Pons (tissue), 1 donor: ENCODE results near the gene FGD5.

ENCODE experiments used
- DNase-seq: peaks from one replicate; pipeline ENCODE4 v3.0.0-alpha.2; 2016; ENCODE audit warnings: low spot score

The FGD5 gene, protein sequence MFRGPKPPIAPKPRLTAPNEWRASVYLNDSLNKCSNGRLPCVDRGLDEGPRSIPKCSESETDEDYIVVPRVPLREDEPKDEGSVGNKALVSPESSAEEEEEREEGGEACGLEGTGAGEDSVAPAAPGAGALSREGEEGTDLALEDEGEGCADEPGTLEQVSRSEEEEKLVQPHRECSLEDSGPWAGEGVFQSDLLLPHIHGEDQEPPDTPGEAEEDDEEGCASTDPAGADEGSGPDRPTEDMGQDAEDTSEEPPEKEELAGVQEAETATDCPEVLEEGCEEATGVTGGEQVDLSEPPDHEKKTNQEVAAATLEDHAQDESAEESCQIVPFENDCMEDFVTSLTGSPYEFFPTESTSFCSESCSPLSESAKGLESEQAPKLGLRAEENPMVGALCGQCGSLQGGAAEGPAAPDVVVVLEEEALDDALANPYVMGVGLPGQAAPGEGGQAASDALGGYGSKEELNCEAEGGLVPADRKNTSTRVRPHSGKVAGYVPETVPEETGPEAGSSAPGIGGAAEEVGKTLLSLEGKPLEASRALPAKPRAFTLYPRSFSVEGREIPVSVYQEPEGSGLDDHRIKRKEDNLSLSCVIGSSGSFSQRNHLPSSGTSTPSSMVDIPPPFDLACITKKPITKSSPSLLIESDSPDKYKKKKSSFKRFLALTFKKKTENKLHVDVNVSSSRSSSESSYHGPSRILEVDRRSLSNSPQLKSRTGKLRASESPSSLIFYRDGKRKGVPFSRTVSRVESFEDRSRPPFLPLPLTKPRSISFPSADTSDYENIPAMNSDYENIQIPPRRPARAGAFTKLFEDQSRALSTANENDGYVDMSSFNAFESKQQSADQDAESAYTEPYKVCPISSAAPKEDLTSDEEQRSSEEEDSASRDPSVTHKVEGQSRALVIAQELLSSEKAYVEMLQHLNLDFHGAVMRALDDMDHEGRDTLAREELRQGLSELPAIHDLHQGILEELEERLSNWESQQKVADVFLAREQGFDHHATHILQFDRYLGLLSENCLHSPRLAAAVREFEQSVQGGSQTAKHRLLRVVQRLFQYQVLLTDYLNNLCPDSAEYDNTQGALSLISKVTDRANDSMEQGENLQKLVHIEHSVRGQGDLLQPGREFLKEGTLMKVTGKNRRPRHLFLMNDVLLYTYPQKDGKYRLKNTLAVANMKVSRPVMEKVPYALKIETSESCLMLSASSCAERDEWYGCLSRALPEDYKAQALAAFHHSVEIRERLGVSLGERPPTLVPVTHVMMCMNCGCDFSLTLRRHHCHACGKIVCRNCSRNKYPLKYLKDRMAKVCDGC (N-terminal part only)

DNA sequence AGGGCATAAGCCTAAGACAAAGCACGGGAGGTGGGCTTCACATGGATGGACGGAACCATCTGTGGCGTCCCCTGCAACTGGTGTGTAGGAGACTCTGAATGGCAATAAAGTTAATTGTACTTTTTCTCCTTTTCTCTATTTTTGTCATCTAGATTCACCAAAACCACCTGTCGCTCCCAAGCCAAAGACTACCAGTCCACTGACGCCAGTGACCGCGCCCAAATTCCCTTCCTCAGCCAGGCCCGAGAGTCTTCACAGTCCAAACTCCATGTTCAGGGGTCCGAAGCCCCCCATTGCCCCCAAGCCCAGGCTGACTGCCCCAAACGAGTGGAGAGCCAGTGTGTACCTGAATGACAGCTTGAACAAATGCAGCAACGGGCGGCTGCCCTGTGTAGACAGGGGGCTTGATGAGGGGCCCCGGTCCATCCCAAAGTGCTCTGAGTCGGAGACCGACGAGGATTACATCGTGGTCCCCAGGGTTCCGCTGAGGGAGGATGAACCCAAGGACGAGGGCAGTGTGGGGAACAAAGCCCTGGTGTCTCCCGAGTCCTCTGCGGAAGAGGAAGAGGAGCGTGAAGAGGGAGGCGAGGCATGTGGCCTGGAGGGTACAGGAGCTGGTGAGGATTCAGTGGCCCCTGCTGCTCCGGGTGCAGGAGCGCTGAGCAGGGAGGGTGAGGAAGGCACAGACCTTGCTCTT, at the start of gene FGD5:
Gene FGD5 (plus strand): TSS at position 159 of the 697 bp plus-strand sequence. CDS start 110 bp downstream, at position 269.
- DNase-seq = no peak

- DNase-seq = no peak
These were observed 49.0 kb upstream of the FGD5 start for GRCh38 chr3:14769544-14770325.

- no peak for DNase-seq
These were observed 48.2 kb upstream of the FGD5 start for GRCh38 chr3:14770591-14770990.

DNA sequence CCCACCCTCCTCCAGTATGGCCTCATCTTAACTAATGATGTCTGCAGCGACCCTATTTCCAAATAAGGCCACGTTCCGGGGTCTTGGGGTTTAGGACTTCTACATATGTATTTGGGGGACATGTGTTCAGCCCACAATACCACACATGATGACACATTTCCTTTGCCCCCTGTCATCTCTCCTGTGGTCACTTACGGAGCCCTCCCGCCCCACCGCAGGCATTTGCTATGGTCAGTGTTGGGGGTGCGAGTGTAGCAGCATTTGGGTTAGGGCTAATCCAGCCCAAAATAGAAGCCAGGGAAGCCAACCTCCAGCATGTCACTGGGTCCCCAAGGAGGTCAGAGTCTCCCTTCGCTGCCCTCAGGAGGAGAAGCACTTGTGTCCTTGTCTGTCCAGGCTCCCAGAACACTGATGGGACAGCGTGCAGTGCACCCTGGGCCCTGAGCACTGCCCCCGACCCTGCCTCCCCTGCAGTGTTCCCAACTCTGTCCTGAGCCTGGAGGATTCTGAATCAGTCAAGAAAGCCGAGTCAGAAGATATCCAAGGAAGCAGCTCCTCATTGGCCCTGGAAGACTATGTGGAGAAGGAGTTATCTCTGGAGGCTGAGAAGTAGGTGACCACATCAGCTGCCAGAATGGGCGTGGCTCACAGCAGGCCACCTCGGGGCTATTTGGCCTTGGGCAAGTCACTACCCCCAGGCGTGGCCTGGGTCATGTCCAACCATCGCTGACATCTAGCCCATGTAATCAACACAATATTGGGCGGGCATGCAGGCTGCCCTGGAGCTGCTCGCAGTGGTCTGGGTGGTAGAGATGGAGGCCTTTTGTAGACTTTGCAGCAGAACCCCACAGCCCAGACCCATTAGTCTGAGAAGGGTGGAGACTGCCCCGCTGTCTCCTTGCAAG, 46.9 kb upstream of the FGD5 start:
- no peak for DNase-seq

- DNase-seq = no peak
These were observed 46.1 kb upstream of the FGD5 start for GRCh38 chr3:14772533-14773138.

GRCh38 chr3:14773281-14773680, 45.5 kb upstream of the FGD5 start:
- DNase-seq = no peak

GRCh38 chr3:14773691-14774128, 45.1 kb upstream of the FGD5 start:
- DNase-seq = no peak

DNA sequence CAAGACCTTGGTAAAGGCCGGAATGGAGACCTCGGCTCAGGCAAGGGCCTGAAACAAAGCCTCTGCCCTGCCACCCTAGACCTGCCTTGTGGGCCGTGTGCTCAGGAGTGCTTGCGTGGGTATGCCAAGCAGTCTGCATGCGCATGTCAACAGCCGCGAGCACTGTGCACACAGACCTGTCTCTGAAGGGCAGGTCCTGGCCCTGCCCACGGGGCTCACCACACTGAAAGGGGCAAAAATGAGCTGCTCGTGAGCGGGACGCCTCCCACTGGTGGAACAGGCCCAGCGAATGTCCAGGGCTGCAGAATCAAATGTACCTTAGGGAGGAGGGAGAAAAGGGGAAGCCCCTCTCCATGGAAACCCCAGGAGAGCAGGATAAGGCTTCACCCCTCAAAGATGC, 44.3 kb upstream of the FGD5 start:
- no peak for DNase-seq

DNA sequence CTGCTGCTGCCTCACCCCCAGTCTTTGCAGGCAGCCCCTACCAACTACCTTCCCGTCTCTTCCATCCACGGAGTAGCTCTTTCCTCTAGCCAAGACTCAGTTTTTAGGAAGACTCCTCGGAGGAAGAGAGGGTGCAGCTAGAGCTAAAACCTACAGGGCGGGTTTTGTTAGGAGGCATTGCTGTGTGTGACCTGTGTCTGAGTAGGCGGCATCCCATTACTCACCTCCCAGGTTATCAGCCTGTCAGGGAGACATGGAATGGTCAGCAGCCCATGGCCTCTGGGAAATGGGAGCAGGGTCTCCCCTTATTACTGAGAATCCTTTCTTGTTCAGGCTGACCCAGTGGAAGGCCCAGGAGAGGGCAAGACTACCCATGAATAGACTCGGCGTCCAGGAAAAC, 43.8 kb upstream of the FGD5 start:
- no peak for DNase-seq

GRCh38 chr3:14775563-14775962, 43.2 kb upstream of the FGD5 start:
- DNase-seq = no peak

- DNase-seq = no peak
These were observed 39.6 kb upstream of the FGD5 start for GRCh38 chr3:14779069-14779685.

DNA sequence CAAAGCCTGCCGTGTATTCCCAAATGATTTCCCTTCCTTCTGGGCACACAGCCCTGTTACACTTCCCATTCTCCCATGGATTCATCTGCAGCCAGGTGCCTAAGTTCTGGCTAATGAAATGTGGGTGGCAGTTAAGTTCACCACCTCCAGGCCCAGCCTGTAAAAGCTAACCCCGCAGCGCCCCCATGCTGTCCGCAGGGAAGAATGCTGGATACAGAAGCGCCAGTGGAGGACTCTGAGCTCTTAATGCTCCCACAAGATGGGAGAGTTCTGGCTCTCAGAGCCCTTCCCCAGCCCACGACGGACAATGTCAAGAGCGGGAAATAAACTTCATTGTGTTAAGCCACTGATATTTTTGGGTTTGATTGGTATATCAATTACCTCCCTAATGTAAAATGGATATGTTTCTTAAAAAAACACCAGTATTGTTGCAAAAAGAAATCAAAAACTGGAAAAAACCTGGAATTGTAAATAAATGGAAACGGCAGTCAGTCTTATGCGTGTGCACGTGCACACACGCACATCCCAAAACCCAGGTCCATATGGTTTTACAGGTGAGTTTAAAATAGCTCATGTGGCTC, 37.7 kb upstream of the FGD5 start:
- DNase-seq = no peak

- no peak for DNase-seq
These were observed 35.2 kb upstream of the FGD5 start for GRCh38 chr3:14783480-14784086.

DNA sequence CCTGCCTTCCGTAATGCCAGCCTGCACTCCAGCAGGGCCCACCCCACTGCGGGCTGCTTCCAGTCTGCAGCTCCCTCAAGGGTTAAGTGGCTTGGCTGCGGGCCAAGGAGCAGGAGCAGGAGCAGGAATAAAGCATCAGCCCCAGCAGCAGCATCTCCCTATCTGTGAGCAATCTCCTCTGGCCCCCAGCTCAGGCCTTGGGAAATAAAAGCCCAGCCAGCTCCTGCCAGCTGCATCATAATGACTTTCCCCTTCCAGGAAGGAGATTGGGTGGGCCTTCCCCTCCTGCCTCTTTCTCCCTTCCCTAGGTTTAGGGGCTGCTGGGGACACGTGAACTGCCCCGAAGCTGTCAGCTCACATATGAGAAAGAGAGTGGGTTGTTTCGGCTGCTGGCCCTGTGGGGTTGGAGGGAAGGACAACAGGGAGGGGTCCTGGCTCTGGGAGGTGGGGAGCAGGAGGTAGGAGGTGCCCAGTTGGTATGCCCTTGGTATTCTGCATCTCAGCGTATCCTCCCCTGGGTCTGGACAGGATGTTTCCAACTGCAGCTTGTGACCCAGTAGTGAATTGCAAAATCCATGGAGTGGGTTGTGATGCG, 34.6 kb upstream of the FGD5 start:
- no peak for DNase-seq

GRCh38 chr3:14785207-14786155, 33.3 kb upstream of the FGD5 start:
- no peak for DNase-seq

- no peak for DNase-seq
These were observed 32.4 kb upstream of the FGD5 start for GRCh38 chr3:14786369-14786768.
